IMR-90 (cell line): ENCODE measurements around the gene EFNA5. TPM values are rescaled to one million over a fixed set of nuclear protein-coding genes. Genes with fewer than 3 reads are reported as not detected.

Experiments used
- ATAC-seq: fragments of 200-7000 bp; cut with Tn5 transposase; 2 replicates; pipeline ENCODE4 v1.9.1; 2020; ENCODE audit warnings: low read depth, mild to moderate bottlenecking, moderate library complexity
- BruUV-seq: library from RNA; stranded (reverse); fragments of 400-500 nt; replicated peaks from 2 replicates; lab custom pipeline; 2021; lab: Mats Ljungman, UMichigan
- CTCF ChIA-PET: fragments of 300-600 bp; formaldehyde crosslinking; extraction: SDS; loops from one replicate; lab custom pipeline; 2021; ENCODE audit warnings: antibody characterized with exemption; lab: Yijun Ruan, JAX
- POLR2A ChIA-PET: fragments of 300-600 bp; sonication (Branson Sonifier 250); formaldehyde crosslinking; loops from one replicate; lab custom pipeline; 2022; ENCODE audit warnings: antibody characterized with exemption; ENCODE audit not compliant: unreplicated experiment; lab: Charles Lee
- DNase-seq: peaks from one replicate; pipeline ENCODE4 v3.0.0; 2013
- H2AFZ ChIP-seq: replicated peaks from 2 replicates; pipeline ENCODE3; 2013; ENCODE audit warnings: low read length, mild to moderate bottlenecking; ENCODE audit not compliant: poor library complexity
- H2AK5ac ChIP-seq: 2 replicates; pipeline ENCODE4 v1.6.1; 2013; ENCODE audit warnings: low read depth, low read length, inconsistent platforms
- H2AK9ac ChIP-seq: replicated peaks from 2 replicates; pipeline ENCODE3; 2013; ENCODE audit warnings: mild to moderate bottlenecking, low read depth, low read length, moderate library complexity; ENCODE audit not compliant: poor library complexity
- H2BK120ac ChIP-seq: 2 replicates; pipeline ENCODE4 v1.6.1; 2013; ENCODE audit warnings: low read depth, low read length, inconsistent platforms
- H2BK15ac ChIP-seq: 3 replicates; pipeline ENCODE4 v1.6.1; 2013; ENCODE audit warnings: low read depth, low read length, inconsistent platforms
- H2BK20ac ChIP-seq: 2 replicates; pipeline ENCODE4 v1.6.1; 2013; ENCODE audit warnings: low read depth, mild to moderate bottlenecking, inconsistent platforms, low read length, moderate library complexity
- H2BK5ac ChIP-seq: 2 replicates; pipeline ENCODE4 v1.6.1; 2013; ENCODE audit warnings: mild to moderate bottlenecking, low read depth, low read length, inconsistent platforms; ENCODE audit not compliant: poor library complexity, severe bottlenecking
- H3K14ac ChIP-seq: replicated peaks from 2 replicates; pipeline ENCODE4 v1.6.1; 2013; ENCODE audit warnings: low read depth, low read length, inconsistent platforms
- H3K18ac ChIP-seq: 2 replicates; pipeline ENCODE4 v1.6.1; 2013; ENCODE audit warnings: low read depth, low read length, control low read depth
- H3K23ac ChIP-seq: 2 replicates; pipeline ENCODE4 v1.6.1; 2013; ENCODE audit warnings: low read depth, low read length, inconsistent platforms
- H3K27ac ChIP-seq: 2 replicates; pipeline ENCODE4 v1.5.1; 2013; ENCODE audit warnings: mild to moderate bottlenecking, control low read depth, low read length; ENCODE audit not compliant: insufficient read depth
- H3K27me3 ChIP-seq: 2 replicates; pipeline ENCODE4 v1.6.1; 2013; ENCODE audit warnings: low read length; ENCODE audit not compliant: control insufficient read depth, insufficient read depth
- H3K36me3 ChIP-seq: 2 replicates; pipeline ENCODE4 v1.6.1; 2013; ENCODE audit warnings: low read length, mixed read lengths; ENCODE audit not compliant: control insufficient read depth, insufficient read depth
- H3K4ac ChIP-seq: 2 replicates; pipeline ENCODE4 v1.6.1; 2013; ENCODE audit warnings: low read depth, low read length, inconsistent platforms
- H3K4me1 ChIP-seq: 2 replicates; pipeline ENCODE4 v1.6.1; 2013; ENCODE audit warnings: low read length, mixed read lengths; ENCODE audit not compliant: control insufficient read depth, insufficient read depth
- H3K4me2 ChIP-seq: 2 replicates; pipeline ENCODE4 v1.6.1; 2013; ENCODE audit warnings: low read depth, mild to moderate bottlenecking, control low read depth, low read length, moderate library complexity
- H3K4me3 ChIP-seq: 2 replicates; pipeline ENCODE4 v1.5.1; 2013; ENCODE audit warnings: low read depth, mild to moderate bottlenecking, control low read depth, low read length, moderate library complexity; ENCODE audit not compliant: insufficient read depth
- H3K56ac ChIP-seq: 2 replicates; pipeline ENCODE4 v1.6.1; 2013; ENCODE audit warnings: low read length, inconsistent platforms; ENCODE audit not compliant: insufficient read depth; ENCODE audit errors: extremely low read depth
- H3K79me1 ChIP-seq, 2 experiments: 2 replicates each; pipeline ENCODE4 v1.6.1; 2013; ENCODE audit warnings: low read length in 2 of 2, inconsistent platforms in 1 of 2, low read depth in 1 of 2
- H3K9ac ChIP-seq: 2 replicates; pipeline ENCODE4 v1.6.1; 2013; ENCODE audit warnings: low read depth, low read length, control low read depth
- H3K9me1 ChIP-seq: 2 replicates; pipeline ENCODE4 v1.6.1; 2013; ENCODE audit warnings: low read length, inconsistent platforms; ENCODE audit not compliant: insufficient read depth
- H3K9me3 ChIP-seq: 2 replicates; pipeline ENCODE4 v1.6.1; 2013; ENCODE audit warnings: low read length; ENCODE audit not compliant: control insufficient read depth, insufficient read depth
- H4K20me1 ChIP-seq: 2 replicates; pipeline ENCODE4 v1.6.1; 2013; ENCODE audit warnings: low read length, inconsistent platforms; ENCODE audit not compliant: insufficient read depth
- H4K5ac ChIP-seq: 2 replicates; pipeline ENCODE4 v1.6.1; 2013; ENCODE audit warnings: mild to moderate bottlenecking, low read depth, low read length, control low read depth
- H4K8ac ChIP-seq, 2 experiments: 2 replicates each; pipeline ENCODE4 v1.6.1; 2013; ENCODE audit warnings: low read depth in 2 of 2, low read length in 2 of 2, control low read depth in 1 of 2, inconsistent platforms in 1 of 2
- H4K91ac ChIP-seq: 2 replicates; pipeline ENCODE4 v1.6.1; 2013; ENCODE audit warnings: low read depth, low read length, inconsistent platforms; ENCODE audit not compliant: insufficient read depth
- BHLHE40 ChIP-seq: fragments of 150-350 bp; IDR thresholded peaks from 2 replicates; pipeline ENCODE4 v1.6.1; 2016; ENCODE audit warnings: mild to moderate bottlenecking, low read depth, low read length
- CEBPB ChIP-seq: IDR thresholded peaks from 2 replicates; pipeline ENCODE4 v1.6.1; 2012; ENCODE audit warnings: low read depth, low read length, improper control_type of control experiment
- CHD1 ChIP-seq: IDR thresholded peaks from 2 replicates; pipeline ENCODE4 v1.6.1; 2012; ENCODE audit warnings: low read depth, low read length, improper control_type of control experiment
- CTCF ChIP-seq: conservative IDR thresholded peaks from 2 replicates; pipeline ENCODE4 v1.5.1; 2012; ENCODE audit warnings: mild to moderate bottlenecking, low read depth, low read length, improper control_type of control experiment
- MAFK ChIP-seq: IDR thresholded peaks from 2 replicates; pipeline ENCODE4 v1.6.1; 2012; ENCODE audit warnings: low read depth, low read length, improper control_type of control experiment
- MAZ ChIP-seq: IDR thresholded peaks from 2 replicates; pipeline ENCODE4 v1.6.1; 2012; ENCODE audit warnings: low read depth, mild to moderate bottlenecking, low read length, improper control_type of control experiment, moderate library complexity, borderline replicate concordance
- MXI1 ChIP-seq: IDR thresholded peaks from 2 replicates; pipeline ENCODE4 v1.6.1; 2012; ENCODE audit warnings: low read depth, mild to moderate bottlenecking, low read length, moderate library complexity, borderline replicate concordance
- NFE2L2 ChIP-seq: fragments of 150-350 bp; IDR thresholded peaks from 2 replicates; pipeline ENCODE4 v1.6.1; 2016; ENCODE audit warnings: low read depth, mild to moderate bottlenecking, low read length
- RAD21 ChIP-seq: IDR thresholded peaks from 2 replicates; pipeline ENCODE4 v1.6.1; 2012; ENCODE audit warnings: low read length, improper control_type of control experiment
- SMC3 ChIP-seq: fragments of 150-350 bp; IDR thresholded peaks from 2 replicates; pipeline ENCODE4 v1.6.1; 2016; ENCODE audit warnings: low read depth, mild to moderate bottlenecking, antibody characterized with exemption, low read length, moderate library complexity
- USF2 ChIP-seq: fragments of 150-350 bp; IDR thresholded peaks from 2 replicates; pipeline ENCODE4 v1.6.1; 2017; ENCODE audit warnings: mild to moderate bottlenecking, antibody characterized with exemption, low read length, low read depth
- WGBS, 2 experiments: methylation state at CpG; one replicate each; pipeline versions ENCODE4 v1.1.5 to v1.1.7; 2013; ENCODE audit warnings: missing lambda C conversion rate in 2 of 2; ENCODE audit not compliant: insufficient read length in 1 of 2; ENCODE audit errors: extremely low coverage in 2 of 2; 5-methylcytosine and 5-hydroxymethylcytosine counted together
- dilution Hi-C: fragments of 300-500 bp; cut with HindIII; formaldehyde crosslinking; loops from one replicate; pipeline ENCODE4 v1.14.3; 2018; ENCODE audit warnings: low sequenced_read_pairs; ENCODE audit not compliant: unreplicated experiment
- in situ Hi-C: fragments of 300-500 bp; cut with MboI; formaldehyde crosslinking; loops from 3 replicates; pipeline ENCODE4 v1.14.3; 2019; ENCODE audit warnings: low sequenced_read_pairs, inconsistent platforms, mixed read lengths
- intact Hi-C: fragments of 100-400 bp; cut with micrococcal nuclease; formaldehyde crosslinking; loops from 2 replicates; pipeline ENCODE4 v1.10.0; 2022
- polyA plus RNA-seq, 3 experiments: library from polyadenylated mRNA; depleted of rRNA; stranded (reverse); fragments of >200 nt; gene quantifications; 2 replicates each; pipeline ENCODE4 v1.2.3, GENCODE V29; 2012; ENCODE audit warnings: low replicate concordance in 1 of 3
- total RNA-seq: library from RNA; depleted of rRNA; stranded (reverse); fragments of >200 nt; gene quantifications from 2 replicates; pipeline ENCODE4 v1.2.3, GENCODE V29; 2012

EFNA5 gene
- total and polyA plus RNA-seq, 2 of the 4 experiments (the other 2 are of a cell fraction): 1.5 to 1.6 TPM

- no peaks in the 10 kb centered on the region for H3K4me1 ChIP-seq
- intact Hi-C loops: no loop called here
- no peak overlapping the region for H2AFZ ChIP-seq
- H3K14ac ChIP-seq: no peak overlapping the region
- in situ Hi-C loops: no loop called here
- no peak overlapping the region for H4K91ac ChIP-seq
- no peak overlapping the region for H2BK5ac ChIP-seq
- no peak for ATAC-seq
- H3K56ac ChIP-seq: no peak overlapping the region
- no peak overlapping the region for H2AK5ac ChIP-seq
- H2BK20ac ChIP-seq: no peak overlapping the region
- TF ChIP-seq MXI1 (no peak), MAZ (no peak), CTCF (no peak), CEBPB (no peak), USF2 (no peak), MAFK (no peak), NFE2L2 (no peak), CHD1 (no peak), BHLHE40 (no peak), RAD21 (no peak), SMC3 (no peak)
- H2AK9ac ChIP-seq: no peak overlapping the region
- no peak overlapping the region for H3K4ac ChIP-seq
- H4K20me1 ChIP-seq: no peaks in the 10 kb centered on the region
- dilution Hi-C loops: no loop called here
- H2BK15ac ChIP-seq: no peak overlapping the region
- POLR2A ChIA-PET: no interaction called here
- no peak overlapping the region for H4K8ac ChIP-seq
- H3K27me3 ChIP-seq: no peaks in the 10 kb centered on the region
- no peak for DNase-seq
- H3K9ac ChIP-seq: no peak overlapping the region
- WGBS, 2 experiments: 83% methylated on average over 1 of the region's 7 CpGs; no CpG with 5 or more reads in 1 of the 2 experiments
- no peak overlapping the region for H3K4me2 ChIP-seq
- no peak overlapping the region for H3K23ac ChIP-seq
- CTCF ChIA-PET: interaction anchor here (0.6 kb wide), 1 partner anchor 123 kb away, joined by 3 read pairs; no protein-coding TSS in a partner anchor
- BruUV-seq: no TSS peak
- H2BK120ac ChIP-seq: no peak overlapping the region
- H3K9me3 ChIP-seq: no peaks in the 10 kb centered on the region
- no peak overlapping the region for H4K5ac ChIP-seq
- H3K27ac ChIP-seq: no peak overlapping the region
- no peak overlapping the region for H3K18ac ChIP-seq
- H3K79me1 ChIP-seq: no peaks in the 10 kb centered on the region
- H3K9me1 ChIP-seq: 0 out of 2 replicates have a peak, but pooled peaks cover 8% of the 10 kb centered on the region
- no peaks in the 10 kb centered on the region for H3K36me3 ChIP-seq
- no peak overlapping the region for H3K4me3 ChIP-seq
These were observed 78.2 kb downstream of the EFNA5 start for GRCh38 chr5:107592515-107592914.
